HG02798 (cell line): ENCODE measurements around the gene DGKI.
A peak's percentile ranks its signal among the peaks of the same experiment; 100 is the strongest.

Experiments
- ATAC-seq: cut with Tn5 transposase; IDR thresholded peaks from one replicate; pipeline ENCODE4 v1.9.1; 2021; ENCODE audit warnings: mild to moderate bottlenecking; ENCODE audit not compliant: unreplicated experiment, poor library complexity

The DGKI gene

DNA sequence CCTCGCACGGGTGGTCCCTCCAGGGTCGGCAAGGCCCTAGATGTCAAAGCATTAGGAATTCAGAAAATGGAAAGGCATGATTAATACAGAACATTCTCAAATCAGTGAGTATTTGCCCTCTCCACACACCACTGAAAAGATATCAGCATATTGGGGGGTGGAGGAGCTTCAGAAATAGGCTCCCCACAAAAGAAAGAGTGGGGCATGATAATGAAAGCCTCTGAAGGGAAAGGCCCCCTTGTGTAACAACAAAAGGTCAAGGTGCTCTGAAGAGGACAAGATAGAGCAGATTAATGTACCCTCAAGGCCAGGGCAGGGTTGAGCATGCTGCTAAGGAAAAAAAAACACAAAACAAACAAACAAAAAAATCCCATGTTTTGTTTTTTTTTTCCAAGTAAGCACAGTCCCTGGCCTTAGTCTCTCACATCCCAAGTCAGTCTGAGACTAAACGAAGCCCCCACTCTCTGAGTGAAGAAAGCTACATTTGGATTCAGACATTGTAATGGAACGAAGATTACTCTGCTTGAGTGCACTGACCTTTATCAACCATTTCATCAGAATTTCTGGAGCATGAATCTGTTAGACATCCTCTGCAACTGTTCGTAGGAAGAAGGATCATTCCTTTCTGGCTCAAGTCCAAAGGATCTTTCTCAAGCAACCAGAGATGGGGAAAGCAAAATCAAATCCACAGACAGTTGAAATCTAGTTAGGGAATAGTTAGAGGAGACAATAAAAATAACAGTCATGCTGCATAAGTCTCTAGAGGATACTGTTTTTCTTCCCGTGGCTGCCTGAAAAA, 27.4 kb upstream of the DGKI start:
- ATAC-seq, result no peak

DNA sequence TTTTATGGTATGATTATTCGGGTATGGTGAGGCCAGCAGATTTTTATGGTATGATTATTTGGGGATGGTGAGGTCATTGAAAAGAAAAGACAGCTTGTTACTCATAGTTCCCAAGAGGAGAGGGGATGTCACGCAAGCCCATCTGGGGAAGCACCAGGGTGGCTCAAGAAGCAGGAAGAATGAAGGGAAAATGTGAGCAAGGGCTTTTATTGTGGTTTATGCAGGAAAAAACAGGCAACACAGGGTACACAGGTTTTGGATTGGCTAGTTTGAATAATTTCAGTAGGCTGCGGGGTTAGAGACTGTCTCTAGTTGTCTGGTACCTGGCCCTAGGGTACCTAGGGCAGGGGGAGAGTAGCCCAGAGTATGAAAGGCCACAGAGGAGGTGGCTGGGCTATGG, 26.8 kb upstream of the DGKI start:
- no peak for ATAC-seq

- no peak for ATAC-seq
These were observed 24.6 kb upstream of the DGKI start for GRCh38 chr7:137871170-137871915.

GRCh38 chr7:137870684-137871083, 23.9 kb upstream of the DGKI start:
- no peak for ATAC-seq

GRCh38 chr7:137870078-137870477, 23.3 kb upstream of the DGKI start:
- no peak for ATAC-seq

GRCh38 chr7:137869260-137869659, 22.5 kb upstream of the DGKI start:
- ATAC-seq, result no peak

- no peak for ATAC-seq
These were observed 20.5 kb upstream of the DGKI start for GRCh38 chr7:137867289-137867688.

- no peak for ATAC-seq
These were observed 19.0 kb upstream of the DGKI start for GRCh38 chr7:137865764-137866163.

GRCh38 chr7:137862964-137863363, 16.2 kb upstream of the DGKI start:
- no peak for ATAC-seq

- no peak for ATAC-seq
These were observed 15.6 kb upstream of the DGKI start for GRCh38 chr7:137862358-137862757.

- ATAC-seq, result no peak
These were observed 13.8 kb upstream of the DGKI start for GRCh38 chr7:137860542-137860941.

DNA sequence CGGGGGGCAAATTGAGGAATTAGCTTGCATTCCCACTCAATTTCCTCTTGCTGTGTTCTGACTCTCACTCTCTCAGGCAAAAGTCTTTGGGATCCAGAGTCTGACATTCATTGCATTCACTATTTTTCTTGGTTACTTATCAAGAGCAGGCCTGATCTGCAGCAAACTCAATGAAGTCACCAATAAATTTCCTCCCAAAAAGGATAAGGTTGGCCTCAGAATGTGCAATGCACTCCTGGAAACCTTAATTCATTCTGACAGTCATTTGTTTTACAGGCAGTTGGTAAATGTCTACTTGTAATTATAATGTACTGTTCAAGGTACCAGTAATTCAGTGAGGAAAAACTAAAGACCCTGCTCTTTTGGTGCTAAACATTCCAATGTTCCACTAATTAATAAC, 6.3 kb upstream of the DGKI start:
- ATAC-seq, result no peak

DNA sequence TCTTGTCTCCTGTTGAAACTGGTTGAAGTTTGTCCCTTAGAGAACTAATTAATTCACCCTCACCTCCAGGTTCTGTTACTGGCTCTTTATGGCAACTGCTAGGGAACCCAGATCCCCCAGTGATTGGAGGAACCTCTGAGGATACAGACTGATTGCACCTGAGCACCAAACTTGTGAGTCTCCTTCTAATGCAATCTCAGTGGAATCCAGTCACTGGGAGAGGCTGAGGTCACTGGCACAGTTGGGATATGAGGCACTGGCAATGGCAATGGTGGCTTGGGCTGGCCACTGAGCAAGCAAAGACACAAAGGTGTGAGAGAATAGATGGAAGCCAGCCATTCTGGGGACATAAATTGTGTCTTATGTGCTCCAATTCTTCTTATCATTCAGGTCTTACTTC, 5.3 kb upstream of the DGKI start:
- no peak for ATAC-seq

DNA sequence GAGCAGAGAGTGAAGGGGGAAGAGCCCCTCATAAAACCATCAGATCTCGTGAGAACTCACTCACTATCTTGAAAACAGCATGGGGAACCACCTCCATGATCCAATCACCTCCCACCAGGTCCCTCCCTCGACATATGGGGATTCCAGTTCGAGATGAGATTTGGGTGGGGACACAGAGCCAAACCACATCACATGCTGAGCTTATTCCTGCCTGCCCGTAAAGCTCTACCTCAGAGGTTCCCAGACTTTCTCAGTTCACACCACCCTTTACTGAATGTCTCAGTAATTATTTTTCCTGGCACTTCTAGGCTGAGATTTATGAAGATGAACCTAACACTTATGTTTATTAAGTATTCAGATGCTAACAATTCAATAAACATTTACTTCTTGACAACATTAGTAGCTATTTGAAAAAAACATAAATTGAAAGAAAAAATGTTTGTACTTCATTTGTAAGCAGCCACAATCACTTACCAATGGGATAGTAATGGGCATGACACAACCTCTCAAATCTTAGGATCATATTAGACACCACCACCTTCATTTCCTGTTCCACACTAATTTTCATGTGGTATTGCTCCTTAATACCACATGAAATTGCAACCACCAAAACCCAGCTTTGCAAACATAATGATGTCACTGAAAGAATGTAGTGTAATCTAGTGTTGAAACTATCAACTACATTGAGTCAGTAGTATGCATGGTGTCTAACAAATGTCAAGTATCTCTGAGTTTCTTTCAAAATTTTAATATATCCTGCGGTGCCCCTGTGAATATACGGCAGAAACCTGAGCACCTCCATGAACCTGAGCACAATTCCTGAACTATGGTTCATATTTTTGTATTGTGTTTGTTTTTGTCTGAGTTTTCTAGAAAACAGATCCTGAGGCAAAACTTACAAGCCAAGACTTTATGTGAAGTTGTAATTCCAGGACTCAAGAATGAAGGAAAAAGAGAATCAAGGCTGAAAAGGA, 4.5 kb upstream of the DGKI start:
- no peak for ATAC-seq

- no peak for ATAC-seq
These were observed 3.8 kb upstream of the DGKI start for GRCh38 chr7:137850571-137850970.

DNA sequence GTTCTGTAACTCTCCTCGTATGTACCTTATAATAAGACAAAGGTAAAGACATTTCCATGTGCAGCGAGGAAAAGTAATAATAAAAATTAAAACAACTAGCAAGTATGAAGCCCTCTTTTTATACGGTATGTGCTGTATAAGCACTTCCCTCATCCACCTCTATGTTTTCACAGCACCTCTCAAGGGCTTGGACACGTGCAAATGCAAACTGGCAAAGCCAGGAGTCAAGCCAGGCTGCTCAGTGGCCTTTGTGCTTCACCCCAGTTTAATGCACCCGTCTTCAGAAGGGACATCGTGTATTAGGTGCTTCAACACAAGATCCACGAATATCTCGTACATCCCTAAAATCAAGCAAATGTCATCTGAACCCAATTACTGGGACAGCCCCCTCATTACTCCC, 1.3 kb upstream of the DGKI start:
- no peak for ATAC-seq

GRCh38 chr7:137847568-137848050, 835 bp upstream of the DGKI start:
- no peak for ATAC-seq

GRCh38 chr7:137846549-137846826, 286 bp downstream of the DGKI start:
- peak; percentile 29 for ATAC-seq

GRCh38 chr7:137844677-137845425, 1.9 kb downstream of the DGKI start:
- ATAC-seq, result no peak
